GM18858 (cell line): Measurements from ENCODE around the gene SURF1.
"Not testable (repeated sequence)": the region's sequence is repeated elsewhere in the genome, so short reads cannot be mapped to it uniquely, and the experiment has no call there.

Experiments used
- ATAC-seq: cut with Tn5 transposase; IDR thresholded peaks from one replicate; pipeline ENCODE4 v1.9.1; 2021; ENCODE audit not compliant: unreplicated experiment

The SURF1 gene

GRCh38 chr9:133346021-133346785 lies 10.1 kb downstream of the SURF1 start:
- ATAC-seq, result no peak

- no peak for ATAC-seq
These were observed 10.7 kb downstream of the SURF1 start for GRCh38 chr9:133345596-133345995.

GRCh38 chr9:133344979-133345378 lies 11.3 kb downstream of the SURF1 start:
- no peak for ATAC-seq

DNA sequence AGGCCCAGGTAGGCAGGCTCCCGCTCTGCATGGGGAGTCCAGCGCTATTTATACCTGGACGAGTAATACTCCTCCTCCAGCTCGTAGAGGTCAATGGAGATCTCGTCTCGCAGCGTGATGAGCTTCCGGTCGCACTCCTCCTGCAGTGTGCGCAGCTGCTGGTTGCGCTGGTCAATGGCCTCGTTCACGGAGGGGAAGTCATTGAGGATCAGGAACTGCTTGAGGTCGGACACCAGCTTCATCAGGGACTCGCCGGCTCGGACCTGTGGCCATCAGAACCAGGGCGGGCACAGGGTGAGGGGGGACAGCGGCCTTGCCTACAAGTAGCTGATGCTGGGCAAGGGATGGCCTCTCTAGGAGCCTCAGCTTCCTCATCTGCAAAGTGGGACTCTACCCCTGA lies 12.2 kb downstream of the SURF1 start:
- no peak for ATAC-seq

- ATAC-seq, result no peak
These were observed 13.7 kb downstream of the SURF1 start for GRCh38 chr9:133342570-133342969.

DNA sequence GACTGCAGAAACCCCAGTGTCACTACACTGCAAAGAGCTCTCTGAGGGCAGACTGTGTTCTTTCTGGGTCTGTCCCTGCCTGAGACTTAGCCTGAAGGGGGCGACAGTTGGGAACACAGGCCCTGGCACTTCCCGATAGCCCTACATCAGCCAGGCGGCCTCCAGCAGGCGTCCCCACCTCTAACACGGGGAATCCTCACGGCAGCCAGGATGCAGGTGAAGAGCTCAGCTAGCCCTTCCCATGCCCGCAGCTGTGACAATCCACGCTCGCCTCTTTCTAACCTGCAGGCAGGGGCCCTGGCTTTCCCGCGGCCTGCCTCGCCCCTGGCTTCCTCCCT lies 14.2 kb downstream of the SURF1 start:
- no peak for ATAC-seq

GRCh38 chr9:133341369-133342068 lies 14.8 kb downstream of the SURF1 start:
- ATAC-seq, result no peak

DNA sequence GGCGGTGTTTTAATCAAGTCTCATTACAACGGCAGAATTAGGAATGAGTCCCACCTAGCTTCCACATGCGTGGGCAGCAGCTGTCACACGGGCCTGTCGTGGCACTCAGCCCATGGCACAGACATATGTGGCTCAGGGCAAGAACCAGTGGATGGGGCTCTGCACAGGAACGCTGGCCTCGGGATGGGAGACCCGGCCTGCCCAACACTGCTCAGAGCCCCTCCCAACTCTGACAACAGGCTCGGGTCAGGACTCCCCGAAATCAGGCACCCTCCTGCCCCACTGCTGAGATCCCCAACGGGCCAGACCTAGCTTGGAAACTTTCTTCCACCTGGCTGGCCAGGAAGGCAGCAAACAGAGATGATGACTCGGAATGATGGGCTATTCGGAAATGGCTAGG lies 15.4 kb downstream of the SURF1 start:
- no peak for ATAC-seq

DNA sequence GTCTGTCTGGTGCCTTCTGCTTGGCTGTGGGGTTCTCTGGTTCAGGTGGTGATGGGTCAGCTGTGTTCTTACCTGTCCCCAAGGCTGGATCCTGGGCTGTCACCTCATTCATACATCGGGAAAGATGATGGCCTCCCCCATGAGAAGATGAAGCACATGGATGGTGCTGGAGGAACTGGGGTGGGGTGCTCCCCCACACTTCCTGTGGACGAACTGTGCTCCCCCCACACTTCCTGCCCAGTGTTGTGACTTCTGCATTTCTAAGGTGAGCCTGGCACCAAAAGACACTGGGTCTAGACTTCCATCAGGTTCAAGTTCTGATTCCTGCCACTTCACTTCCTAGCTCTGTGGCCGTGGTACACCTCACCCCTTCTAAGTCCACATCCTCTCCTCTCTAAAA lies 16.0 kb downstream of the SURF1 start:
- no peak for ATAC-seq

- ATAC-seq, result no peak
These were observed 16.6 kb downstream of the SURF1 start for GRCh38 chr9:133339641-133340040.

- ATAC-seq, result peak; percentile 65
These were observed 20.1 kb downstream of the SURF1 start, which contains the start of gene SURF6 for GRCh38 chr9:133335924-133336811. TSS of gene SURF6 (minus strand) at chr9:133336188. CDS start at chr9:133336132, 56 bp downstream.

- not testable (repeated sequence) for ATAC-seq
These were observed 21.4 kb downstream of the SURF1 start for GRCh38 chr9:133334888-133335287.

- no peak for ATAC-seq
These were observed 22.1 kb downstream of the SURF1 start for GRCh38 chr9:133334161-133334560.

- ATAC-seq, result no peak
These were observed 22.7 kb downstream of the SURF1 start for GRCh38 chr9:133333566-133333965.

- ATAC-seq, result no peak
These were observed 23.3 kb downstream of the SURF1 start for GRCh38 chr9:133333011-133333410.

GRCh38 chr9:133332381-133332730 lies 23.9 kb downstream of the SURF1 start:
- no peak for ATAC-seq

DNA sequence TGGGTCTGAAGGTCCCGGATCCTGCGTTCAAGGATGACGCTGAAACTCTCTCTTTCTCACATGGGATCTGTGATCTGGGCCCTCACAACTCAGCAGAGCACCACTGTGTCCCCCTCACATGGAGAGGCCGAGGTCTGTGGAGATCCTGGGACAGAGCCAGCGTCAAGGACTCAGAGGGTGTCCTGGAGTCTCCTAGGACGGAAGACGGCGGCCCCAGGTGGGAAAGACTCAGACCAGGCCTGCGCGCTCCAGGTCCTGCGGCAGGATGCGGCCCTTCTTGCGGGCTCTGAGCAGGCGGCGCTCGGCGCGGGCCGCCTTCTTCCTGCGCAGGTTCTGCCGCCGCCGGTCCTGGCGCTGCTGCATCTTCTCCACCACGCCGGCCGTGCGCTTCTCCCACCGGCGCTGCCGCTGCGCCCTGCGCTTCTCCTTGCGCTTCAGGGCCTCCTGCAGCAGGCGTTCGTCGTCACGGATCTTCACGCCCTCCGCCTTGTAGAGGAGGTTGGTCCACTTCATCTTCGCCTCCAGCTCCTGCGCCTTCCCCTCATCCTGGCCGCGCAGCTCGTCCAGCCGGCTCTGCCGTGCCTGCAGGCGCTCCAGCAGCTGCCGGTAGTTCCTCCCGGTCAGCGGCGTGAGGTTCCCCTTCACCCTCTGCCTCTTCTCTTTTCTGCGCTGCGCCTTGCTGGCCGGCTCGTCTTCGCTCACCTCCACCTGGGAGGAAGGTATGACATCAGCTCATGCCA lies 24.5 kb downstream of the SURF1 start:
- ATAC-seq, result no peak

DNA sequence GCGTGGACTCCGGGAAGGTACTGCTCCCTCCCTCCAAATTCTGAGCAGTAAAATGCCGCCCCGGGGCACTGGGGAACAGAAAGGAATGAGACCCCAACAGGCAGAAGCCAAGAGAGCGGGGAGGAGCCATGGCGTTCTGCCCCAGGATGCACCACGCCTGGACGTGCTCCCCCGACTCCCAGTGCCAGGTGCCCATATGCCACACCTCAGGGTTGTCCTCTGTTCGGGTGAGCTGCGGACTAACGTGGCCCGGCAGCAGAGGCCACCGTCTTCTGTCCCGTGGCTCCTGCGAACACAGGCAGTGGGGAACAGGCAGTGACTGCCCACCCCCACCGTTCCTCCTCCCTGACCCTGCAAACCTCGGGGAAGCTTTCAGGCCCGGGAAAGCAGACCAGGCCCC lies 25.1 kb downstream of the SURF1 start:
- ATAC-seq, result no peak

- not testable (repeated sequence) for ATAC-seq
These were observed 26.8 kb downstream of the SURF1 start for GRCh38 chr9:133329306-133330156.
